ENCODE data around the gene APCDD1L. TPM values are rescaled to one million over a fixed set of nuclear protein-coding genes. Genes with fewer than 3 reads are reported as not detected.

The APCDD1L gene
- total and polyA plus RNA-seq, 2 of the 8 experiments (the other 6 are each of a cell fraction or from before 2014, with no cell fraction given) = 0.83 to 3.1 TPM

DNA sequence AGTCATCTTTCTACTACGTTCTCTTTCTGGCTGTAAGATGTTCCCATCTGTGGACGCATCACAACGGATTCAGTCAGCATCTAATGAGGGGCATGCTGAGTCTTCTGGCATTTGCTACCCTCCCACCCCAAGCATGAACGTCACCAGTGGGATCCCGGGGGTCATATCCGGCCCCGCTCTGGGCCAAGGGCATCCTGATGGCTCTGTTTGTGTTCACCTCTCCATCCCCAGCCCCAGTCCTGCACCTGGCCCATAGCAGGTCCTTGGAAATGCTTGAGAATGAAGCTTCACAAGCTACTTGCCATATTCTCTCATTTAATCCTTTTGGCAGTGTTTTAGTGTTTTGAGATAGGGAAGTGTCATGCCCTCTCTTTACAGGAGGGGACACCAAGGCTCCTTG, 14.9 kb downstream of the APCDD1L start:
- no peak for FAIRE-seq
- H3K27me3 ChIP-seq (replicated peaks in 1 of 4; ENCODE audit: control insufficient read depth in 3 of 4, extremely low read depth in 1 of 4, insufficient read depth in 3 of 4, low read length in 3 of 4) = no peaks in the 10 kb centered on the region; a peak in 1 of 7 replicates
- 97% methylated on average over 7 of the region's 7 CpGs; no CpG with 5 or more reads in 1 of the 2 experiments for WGBS, 2 experiments (ENCODE audit: extremely low coverage in 1 of 2, insufficient coverage in 1 of 2, insufficient read length in 1 of 2, insufficient replicate concordance in 2 of 2, low coverage in 1 of 2, low lambda C conversion rate in 2 of 2, missing lambda C conversion rate in 1 of 2)
- no peak overlapping the region for H2BK120ac ChIP-seq (replicated peaks; ENCODE audit: low read depth, low read length)
- H2BK20ac ChIP-seq (ENCODE audit: low read length) = no peak overlapping the region
- H2BK15ac ChIP-seq (ENCODE audit: low read length) = no peak overlapping the region
- no peaks in the 10 kb centered on the region for H3K79me1 ChIP-seq (ENCODE audit: low read depth, low read length)
- no peak overlapping the region for H2BK12ac ChIP-seq (ENCODE audit: low read depth, low read length)
- H3K27ac ChIP-seq (ENCODE audit: low read depth, low read length) = no peak overlapping the region
- ChIA-PET POLR2A (ENCODE audit: partially characterized antibody) (interaction anchor here (1.5 kb wide), 1 partner anchor 12 kb away, joined by 4 read pairs; no protein-coding TSS in a partner anchor), CTCF (ENCODE audit: partially characterized antibody) (no interaction called here)
- no peak overlapping the region for H2AFZ ChIP-seq (ENCODE audit: low read length)
- H4K8ac ChIP-seq (ENCODE audit: extremely low read depth, insufficient read depth, low read length) = no peak overlapping the region
- no peak overlapping the region for H3K56ac ChIP-seq (replicated peaks; ENCODE audit: insufficient read length, low read depth, low read length)
- no peak for DNase-seq (ENCODE audit: low read depth in 1 of 2, low spot score in 2 of 2)
- no peak overlapping the region for H3K4ac ChIP-seq (replicated peaks; ENCODE audit: insufficient read length, low read depth, low read length)
- H3K23me2 ChIP-seq (ENCODE audit: low read depth, low read length) = no peaks in the 10 kb centered on the region; the same call in 1 of the 2 replicates
- H3K4me1 ChIP-seq (replicated peaks in 1 of 4; ENCODE audit: control insufficient read depth in 3 of 4, insufficient read depth in 4 of 4, low read length in 3 of 4) = no peaks in the 10 kb centered on the region
- no peaks in the 10 kb centered on the region for H3K79me2 ChIP-seq (ENCODE audit: control insufficient read depth in 1 of 2, insufficient read depth in 2 of 2, low read length in 2 of 2)
- no peak overlapping the region for H3K9ac ChIP-seq (replicated peaks in 1 of 4; ENCODE audit: extremely low read depth in 1 of 4, low read depth in 3 of 4, low read length in 3 of 4)
- no peaks in the 10 kb centered on the region for H3K36me3 ChIP-seq (ENCODE audit: control insufficient read depth in 2 of 4, insufficient read depth in 4 of 4, low read length in 3 of 4)
- H3K4me3 ChIP-seq (ENCODE audit: extremely low read depth in 1 of 4, insufficient read depth in 2 of 4, low read depth in 3 of 4, low read length in 4 of 4) = no peak overlapping the region
- H3K4me2 ChIP-seq (ENCODE audit: insufficient read depth in 1 of 2, low read depth in 2 of 2, low read length in 2 of 2) = no peak overlapping the region
- peaks cover 5 to 8% of the 10 kb centered on the region in 2 experiments; a peak in 3 of 4 replicates for H3K9me3 ChIP-seq (ENCODE audit: insufficient read depth in 2 of 2, low read depth in 1 of 2, low read length in 1 of 2)
- H4K91ac ChIP-seq (replicated peaks; ENCODE audit: insufficient read length, low read length) = no peak overlapping the region
- no peak overlapping the region for H2AK5ac ChIP-seq (ENCODE audit: low read depth, low read length)
- no peak overlapping the region for H3K18ac ChIP-seq (ENCODE audit: extremely low read depth, low read length)
- no peak overlapping the region for H2BK5ac ChIP-seq (ENCODE audit: low read depth, low read length)
- H3K23ac ChIP-seq (ENCODE audit: insufficient read length) = no peak overlapping the region
- H3K14ac ChIP-seq (ENCODE audit: insufficient read length) = no peak overlapping the region
- H4K20me1 ChIP-seq (replicated peaks in 1 of 2; ENCODE audit: control insufficient read depth in 1 of 2, insufficient read depth in 2 of 2, low read length in 2 of 2) = no peaks in the 10 kb centered on the region
- no peak overlapping the region for H4K5ac ChIP-seq (ENCODE audit: insufficient read length, low read depth, low read length)
- TF ChIP-seq, protein P1, sequence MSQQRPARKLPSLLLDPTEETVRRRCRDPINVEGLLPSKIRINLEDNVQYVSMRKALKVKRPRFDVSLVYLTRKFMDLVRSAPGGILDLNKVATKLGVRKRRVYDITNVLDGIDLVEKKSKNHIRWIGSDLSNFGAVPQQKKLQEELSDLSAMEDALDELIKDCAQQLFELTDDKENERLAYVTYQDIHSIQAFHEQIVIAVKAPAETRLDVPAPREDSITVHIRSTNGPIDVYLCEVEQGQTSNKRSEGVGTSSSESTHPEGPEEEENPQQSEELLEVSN (IDR thresholded peaks at IDR 0.05) = no peak
